ENCODE data around the gene PNPLA7. TPM values are rescaled to one million over a fixed set of nuclear protein-coding genes. Genes with fewer than 3 reads are reported as not detected.

PNPLA7 gene
- total and polyA plus RNA-seq, 2 of the 8 experiments (the other 6 are each of a cell fraction or from before 2014, with no cell fraction given): 0.35 to 0.47 TPM

DNA sequence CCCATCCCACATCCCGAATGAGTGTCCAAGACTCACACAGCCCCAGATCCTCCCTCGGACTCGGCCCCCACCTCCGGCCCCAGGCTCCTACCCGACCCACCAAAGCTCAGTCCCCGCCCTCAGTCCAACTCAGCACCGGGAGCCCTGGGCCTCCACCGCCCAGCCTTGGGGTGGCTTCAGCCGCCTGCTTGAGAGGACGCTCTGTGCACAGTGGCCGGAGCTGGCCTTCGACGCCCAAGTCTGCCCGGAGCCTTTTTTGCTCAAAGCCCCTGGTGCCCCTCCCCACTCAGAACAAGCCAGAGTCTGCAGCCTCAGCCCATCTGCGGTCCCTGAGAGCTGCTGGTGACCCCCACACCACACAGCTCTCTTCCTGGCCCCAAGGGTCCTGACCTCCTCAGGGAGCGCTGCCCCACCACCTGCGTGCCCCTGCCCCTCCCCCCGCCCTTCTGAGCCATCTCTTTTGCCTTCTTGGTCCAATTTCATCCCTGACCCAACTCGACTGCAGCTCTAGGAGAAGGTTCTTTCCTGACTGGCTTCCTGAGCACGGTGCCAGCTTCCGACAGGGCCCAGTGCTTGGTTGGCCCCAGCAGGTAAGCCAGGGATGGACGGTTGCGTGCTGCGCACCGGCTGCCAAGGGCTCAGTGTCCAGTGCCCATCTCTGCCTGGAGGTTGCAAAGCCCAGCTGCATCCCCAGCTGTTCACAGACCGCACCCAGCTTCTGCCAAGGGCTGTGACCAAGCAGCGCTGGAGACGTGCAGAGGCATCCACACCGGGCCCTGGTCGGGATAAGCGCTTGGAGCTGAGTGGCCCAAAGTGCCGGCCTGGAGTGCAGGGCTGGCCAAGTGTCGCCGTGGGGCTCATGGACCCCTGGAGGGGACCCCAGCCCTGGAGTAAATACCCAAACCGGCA lies 63.4 kb downstream of the PNPLA7 start:
- Histone ChIP-seq H3K9ac (replicated peaks in 1 of 4; ENCODE audit: extremely low read depth in 1 of 4, low read depth in 3 of 4, low read length in 3 of 4) (no peak overlapping the region), H3K9me3 (ENCODE audit: insufficient read depth in 2 of 2, low read depth in 1 of 2, low read length in 1 of 2) (no peaks in the 10 kb centered on the region), H3K36me3 (ENCODE audit: control insufficient read depth in 2 of 4, insufficient read depth in 4 of 4, low read length in 3 of 4) (no peaks in the 10 kb centered on the region), H3K4me2 (ENCODE audit: insufficient read depth in 1 of 2, low read depth in 2 of 2, low read length in 2 of 2) (no peak overlapping the region), H3K27ac (ENCODE audit: low read depth, low read length) (no peak overlapping the region), H3K4me3 (ENCODE audit: extremely low read depth in 1 of 4, insufficient read depth in 2 of 4, low read depth in 3 of 4, low read length in 4 of 4) (no peak overlapping the region), H4K20me1 (replicated peaks in 1 of 2; ENCODE audit: control insufficient read depth in 1 of 2, insufficient read depth in 2 of 2, low read length in 2 of 2) (peaks cover 0 to 1% of the 10 kb centered on the region in 2 experiments), H4K5ac (ENCODE audit: insufficient read length, low read depth, low read length) (no peak overlapping the region), H3K79me1 (ENCODE audit: low read depth, low read length) (no peaks in the 10 kb centered on the region), H4K91ac (replicated peaks; ENCODE audit: insufficient read length, low read length) (no peak overlapping the region), H3K23me2 (ENCODE audit: low read depth, low read length) (no peaks in the 10 kb centered on the region), H2BK12ac (ENCODE audit: low read depth, low read length) (no peak overlapping the region), H3K18ac (ENCODE audit: extremely low read depth, low read length) (no peak overlapping the region), H3K4me1 (replicated peaks in 1 of 4; ENCODE audit: control insufficient read depth in 3 of 4, insufficient read depth in 4 of 4, low read length in 3 of 4) (no peaks in the 10 kb centered on the region), H3K79me2 (ENCODE audit: control insufficient read depth in 1 of 2, insufficient read depth in 2 of 2, low read length in 2 of 2) (no peaks in the 10 kb centered on the region), H4K8ac (ENCODE audit: extremely low read depth, insufficient read depth, low read length) (no peak overlapping the region), H3K27me3 (replicated peaks in 1 of 4; ENCODE audit: control insufficient read depth in 3 of 4, extremely low read depth in 1 of 4, insufficient read depth in 3 of 4, low read length in 3 of 4) (no peaks in the 10 kb centered on the region; a peak in 1 of 7 replicates), H3K14ac (ENCODE audit: insufficient read length) (no peak overlapping the region), H2AFZ (ENCODE audit: low read length) (no peak overlapping the region), H2BK120ac (replicated peaks; ENCODE audit: low read depth, low read length) (no peak overlapping the region), H3K4ac (replicated peaks; ENCODE audit: insufficient read length, low read depth, low read length) (no peak overlapping the region), H2BK15ac (ENCODE audit: low read length) (no peak overlapping the region), H2BK5ac (ENCODE audit: low read depth, low read length) (no peak overlapping the region), H2AK5ac (ENCODE audit: low read depth, low read length) (no peak overlapping the region), H2BK20ac (ENCODE audit: low read length) (no peak overlapping the region), H3K56ac (replicated peaks; ENCODE audit: insufficient read length, low read depth, low read length) (no peak overlapping the region), H3K23ac (ENCODE audit: insufficient read length) (no peak overlapping the region)
- 93% methylated on average over 28 of the region's 35 CpGs; no CpG with 5 or more reads in 1 of the 2 experiments for WGBS, 2 experiments (ENCODE audit: extremely low coverage in 1 of 2, insufficient coverage in 1 of 2, insufficient read length in 1 of 2, insufficient replicate concordance in 2 of 2, low coverage in 1 of 2, low lambda C conversion rate in 2 of 2, missing lambda C conversion rate in 1 of 2)
- no peak for DNase-seq (ENCODE audit: low read depth in 1 of 2, low spot score in 2 of 2)
- ChIA-PET POLR2A (ENCODE audit: partially characterized antibody) (no interaction called here), CTCF (ENCODE audit: partially characterized antibody) (interaction anchor here (0.9 to 1.2 kb wide), 3 partner anchors 8 to 30 kb away, joined by 3 read pairs; no protein-coding TSS in a partner anchor)
- no peak for FAIRE-seq
- TF ChIP-seq EP300 (IDR thresholded peaks at IDR 0.05; ENCODE audit: borderline replicate concordance in 1 of 2, low read depth in 2 of 2, low read length in 2 of 2): no peak
- TF ChIP-seq GABPA (IDR thresholded peaks at IDR 0.05; ENCODE audit: borderline replicate concordance, insufficient read depth, low read length): no peak
- TF ChIP-seq BCL11A (IDR thresholded peaks at IDR 0.05; ENCODE audit: low read depth in 2 of 2, low read length in 2 of 2): no peak
- TF ChIP-seq, protein P1, sequence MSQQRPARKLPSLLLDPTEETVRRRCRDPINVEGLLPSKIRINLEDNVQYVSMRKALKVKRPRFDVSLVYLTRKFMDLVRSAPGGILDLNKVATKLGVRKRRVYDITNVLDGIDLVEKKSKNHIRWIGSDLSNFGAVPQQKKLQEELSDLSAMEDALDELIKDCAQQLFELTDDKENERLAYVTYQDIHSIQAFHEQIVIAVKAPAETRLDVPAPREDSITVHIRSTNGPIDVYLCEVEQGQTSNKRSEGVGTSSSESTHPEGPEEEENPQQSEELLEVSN (IDR thresholded peaks at IDR 0.05): no peak

All from H1 (cell line).